Stimulated activated CD8-positive, alpha-beta memory T cell treated with anti-CD3 and anti-CD28 coated beads, Interleukin-15, amount 100 ng/mL, for 24 hours (primary cell): ENCODE measurements around the gene PLD1.

Source experiments
- DNase-seq: peaks from one replicate; pipeline ENCODE4 v3.0.0-alpha.2; 2020; ENCODE audit warnings: low read depth

The PLD1 gene

DNA sequence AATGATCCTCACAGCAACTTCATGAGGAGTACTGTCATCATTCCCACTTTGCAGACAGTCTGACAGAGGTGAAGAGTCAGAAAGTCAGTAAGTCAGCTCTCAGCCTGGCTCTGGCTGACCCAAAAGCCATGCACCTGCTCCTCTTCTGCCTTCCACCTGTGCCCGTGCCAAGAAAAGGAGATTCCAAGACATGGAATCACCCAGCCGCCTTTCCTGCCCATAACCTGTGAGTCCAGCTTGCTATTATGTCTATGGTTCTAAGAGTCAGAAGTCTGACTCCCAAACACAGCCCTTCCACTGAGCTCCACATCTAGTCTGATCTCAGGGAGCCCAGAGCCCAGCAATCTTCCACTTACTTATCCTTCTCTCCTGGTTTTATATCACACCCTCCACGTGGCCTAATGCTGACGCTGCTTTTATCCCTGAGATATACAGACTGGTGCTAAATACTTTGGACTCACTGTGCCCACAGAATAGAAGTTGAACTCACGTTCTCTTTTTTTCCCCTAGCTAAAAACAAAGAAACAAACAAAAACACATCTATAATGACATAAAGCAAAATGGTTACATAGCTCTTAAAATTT, 66.0 kb downstream of the PLD1 start:
- DNase-seq = no peak

DNA sequence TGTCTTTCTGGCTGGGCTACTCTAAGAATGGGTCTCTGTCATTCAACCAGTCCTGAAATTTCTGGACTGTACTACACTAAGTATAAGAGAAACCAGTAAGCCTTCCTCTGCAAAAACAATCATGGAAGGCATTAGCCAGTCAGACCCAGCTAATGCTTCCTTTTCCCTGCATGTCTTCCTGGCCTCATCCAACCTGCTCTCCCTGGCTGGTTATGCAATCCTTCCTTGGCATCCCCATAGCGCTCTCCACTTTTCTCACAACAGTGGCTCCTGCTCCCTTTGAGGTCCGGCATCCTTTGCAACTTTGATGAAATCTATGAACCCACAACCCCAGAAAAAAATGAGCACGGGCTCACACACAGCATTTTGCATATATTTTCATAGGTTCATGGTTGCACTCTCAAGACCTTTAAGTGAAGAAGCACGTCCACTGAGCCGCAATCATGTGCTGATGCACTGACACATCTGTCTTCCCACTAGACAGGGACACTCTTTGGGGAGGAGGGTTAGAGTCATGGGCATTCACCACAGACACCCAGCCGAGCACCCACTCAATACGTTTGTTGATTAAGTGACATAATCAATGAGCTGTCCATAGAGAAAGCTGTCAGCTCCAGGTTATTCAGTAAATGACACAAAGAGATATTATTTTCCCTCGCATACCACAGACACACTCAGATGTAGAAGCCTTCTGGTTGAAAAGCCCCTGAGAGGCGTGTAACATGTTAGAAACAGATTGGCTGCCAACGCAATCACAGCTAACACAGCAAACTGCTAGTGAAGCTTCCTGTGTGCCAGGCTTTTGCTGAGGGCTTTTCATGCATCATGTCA, 66.7 kb downstream of the PLD1 start:
- no peak for DNase-seq

DNA sequence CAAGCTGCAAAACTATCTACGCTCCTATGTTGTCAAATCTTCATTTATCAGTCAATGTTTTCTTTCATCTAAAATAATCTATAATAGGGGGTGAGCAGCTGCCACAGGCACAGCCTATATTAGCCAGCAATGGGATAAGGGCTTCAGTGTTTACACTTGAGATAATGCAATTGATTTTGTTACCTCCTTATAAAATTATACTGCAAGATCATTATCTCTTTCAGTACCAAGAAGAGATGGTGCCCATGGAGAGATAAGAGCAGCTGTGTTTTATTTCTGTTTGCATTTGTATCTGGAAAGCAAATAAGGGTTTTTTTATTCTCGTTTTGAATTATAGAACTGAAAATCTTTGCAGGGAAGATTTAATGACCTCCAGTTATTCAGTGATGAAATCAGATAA, 68.9 kb downstream of the PLD1 start:
- no peak for DNase-seq

DNA sequence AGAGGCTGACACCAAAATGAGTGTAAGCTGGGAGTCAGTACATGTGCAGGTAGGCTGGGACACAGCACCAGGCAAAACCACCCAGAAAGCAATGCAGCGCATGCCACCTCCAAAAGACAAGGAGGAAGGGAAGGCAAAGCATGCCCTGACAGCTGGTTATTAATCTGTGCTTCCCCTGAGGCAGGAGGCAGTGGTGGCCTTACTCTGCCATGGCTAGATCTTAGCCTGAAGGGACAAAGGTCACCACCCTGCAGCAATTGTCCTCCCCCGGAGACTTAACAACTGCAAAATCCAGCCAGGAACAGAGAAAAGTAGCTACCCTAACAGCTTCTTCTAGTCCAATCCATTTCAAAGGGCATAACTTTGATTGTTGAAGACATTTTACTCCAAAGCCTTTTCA, 73.7 kb downstream of the PLD1 start:
- no peak for DNase-seq

DNA sequence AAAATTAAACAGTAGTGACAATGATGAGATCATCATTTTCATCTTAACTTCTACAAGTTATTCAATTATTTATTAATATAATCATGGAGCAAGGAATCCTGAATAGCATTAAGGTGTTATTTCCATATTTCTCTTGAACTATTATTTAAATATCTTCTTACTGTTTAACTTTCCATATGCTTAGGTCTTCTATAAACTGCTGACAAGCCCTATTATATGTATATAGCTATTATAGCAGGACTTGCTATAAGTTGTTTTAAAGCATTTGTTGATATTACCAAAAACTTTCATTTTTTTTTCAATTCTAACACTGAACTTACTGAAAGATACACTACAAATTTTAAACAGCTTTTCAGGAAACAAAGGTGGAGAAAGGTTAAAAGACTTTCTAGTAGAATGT, 76.7 kb downstream of the PLD1 start:
- DNase-seq = no peak

DNA sequence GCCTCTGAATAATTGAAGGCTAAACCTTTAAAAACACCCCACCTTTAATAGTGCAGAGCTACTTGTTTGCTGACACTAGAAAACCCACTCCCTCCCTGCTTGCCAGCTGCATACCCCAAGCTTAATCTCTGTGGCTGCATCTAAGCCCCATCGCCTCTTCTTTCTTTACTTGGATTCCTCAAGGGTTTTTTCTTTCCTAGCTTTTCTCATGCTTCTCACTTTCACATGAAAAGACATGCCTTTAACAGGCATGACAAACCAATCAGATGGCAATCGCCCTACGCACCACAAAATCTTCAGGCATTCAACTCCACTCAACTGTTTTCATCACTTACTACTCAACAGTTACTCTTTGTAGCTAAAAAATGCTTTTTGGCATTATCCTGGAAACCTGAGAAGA, 77.5 kb downstream of the PLD1 start:
- no peak for DNase-seq

DNA sequence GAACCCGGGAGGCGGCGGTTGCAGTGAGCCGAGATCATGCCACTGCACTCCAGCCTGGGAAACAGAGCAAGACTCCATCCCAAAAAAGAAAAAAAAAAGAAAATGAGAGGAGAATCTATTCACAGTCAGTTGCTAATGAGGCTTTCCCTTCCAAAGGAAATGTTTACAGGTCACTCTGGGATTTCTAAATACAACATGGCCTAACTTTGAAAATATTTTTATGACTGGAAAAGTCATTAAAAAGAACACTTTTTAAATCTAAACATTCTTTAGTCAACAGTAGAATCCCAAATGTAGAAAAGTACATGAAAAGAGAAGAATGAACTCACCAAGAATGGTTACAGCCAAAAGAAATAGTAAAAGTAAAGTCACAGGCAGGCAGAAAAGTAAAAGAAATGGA, 78.6 kb downstream of the PLD1 start:
- DNase-seq = no peak

DNA sequence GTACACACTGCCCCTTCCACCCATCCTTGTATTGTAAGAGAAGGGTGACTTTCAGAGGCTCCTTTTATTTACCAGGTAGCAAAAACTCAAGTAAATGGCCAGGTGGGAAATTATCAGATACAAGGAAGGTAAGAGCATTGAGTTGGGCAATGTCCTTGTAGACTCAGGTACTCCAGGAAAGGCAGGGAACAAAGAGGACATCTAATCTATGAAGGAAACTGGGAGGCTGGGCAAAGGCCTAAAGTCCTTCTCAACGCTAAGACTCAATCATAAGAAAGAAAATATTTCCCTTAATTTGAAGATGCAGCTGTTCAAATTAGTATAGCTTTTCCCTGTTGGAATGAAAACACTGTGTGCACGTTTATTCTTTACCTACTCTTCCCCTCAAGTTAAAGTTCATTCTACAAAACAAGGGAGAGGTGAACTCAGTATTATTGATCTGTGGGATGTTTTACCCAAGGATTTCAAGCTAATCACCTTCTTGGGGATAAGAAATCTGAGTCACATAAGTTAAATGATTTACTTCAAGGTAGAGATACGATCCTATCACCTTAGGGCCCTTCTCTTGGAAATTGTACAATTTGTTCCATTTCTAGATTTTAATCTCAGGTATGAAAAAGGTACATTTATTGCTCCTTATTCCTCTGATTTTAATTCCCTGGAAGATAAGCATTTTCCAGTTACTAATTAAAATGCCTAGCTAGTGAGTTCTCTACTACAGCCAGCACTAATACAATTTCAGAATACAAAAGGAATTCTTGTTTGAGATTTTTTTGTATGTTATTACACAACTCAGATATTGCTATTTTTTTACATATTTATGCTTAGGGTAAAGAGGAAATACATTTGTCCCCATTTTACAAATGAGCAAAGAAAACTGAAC, 80.6 kb downstream of the PLD1 start:
- DNase-seq = no peak

DNA sequence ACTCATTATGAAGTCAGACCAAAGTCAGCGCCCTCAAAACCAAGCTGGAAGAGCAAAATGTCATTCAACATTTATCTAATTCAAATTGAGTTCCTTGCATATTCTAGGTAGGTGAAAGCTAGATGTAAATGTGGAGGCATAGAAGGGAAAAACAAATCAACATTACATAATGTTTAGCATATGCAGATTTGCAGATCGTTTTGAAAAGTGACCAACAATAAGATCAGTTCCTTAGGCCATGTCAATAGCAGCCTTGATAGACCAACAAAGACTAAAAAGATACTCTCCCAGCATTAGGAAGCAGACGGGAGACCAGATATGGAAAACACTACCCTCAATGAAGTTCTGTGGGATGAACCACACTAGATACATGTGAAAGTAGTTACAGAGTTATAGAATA, 83.0 kb downstream of the PLD1 start:
- DNase-seq = no peak

DNA sequence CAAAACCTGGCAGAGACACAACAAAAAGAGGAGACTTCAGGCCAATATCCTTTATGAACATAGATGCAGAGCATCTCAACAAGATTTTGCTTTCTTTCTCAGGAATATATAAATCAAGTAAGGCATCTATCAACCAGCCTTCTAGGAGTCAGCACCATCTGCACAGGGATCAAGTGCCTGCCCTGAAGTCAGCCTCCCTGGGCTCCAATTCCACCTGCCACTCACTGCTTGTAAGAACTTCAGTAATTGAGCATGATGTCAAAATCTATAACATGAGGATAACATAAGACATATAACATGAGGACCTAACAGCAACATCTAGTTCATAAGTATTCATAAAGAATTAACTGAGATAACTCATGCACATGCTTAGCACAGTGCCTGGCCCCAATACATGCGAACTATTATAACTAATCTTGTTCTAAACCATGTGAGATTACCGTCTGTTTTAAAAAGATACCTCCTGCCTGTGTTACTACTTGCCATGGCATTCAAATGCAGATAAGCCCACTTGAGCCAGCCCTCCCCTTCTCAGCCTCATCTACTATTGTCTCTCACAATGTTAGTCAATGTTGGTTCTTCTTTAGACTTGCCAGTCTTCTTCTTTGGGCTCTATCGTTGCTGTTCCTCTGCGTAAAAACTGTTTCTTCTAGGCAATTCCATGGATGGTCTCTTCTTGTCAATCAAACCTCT, 91.6 kb downstream of the PLD1 start:
- DNase-seq = no peak

DNA sequence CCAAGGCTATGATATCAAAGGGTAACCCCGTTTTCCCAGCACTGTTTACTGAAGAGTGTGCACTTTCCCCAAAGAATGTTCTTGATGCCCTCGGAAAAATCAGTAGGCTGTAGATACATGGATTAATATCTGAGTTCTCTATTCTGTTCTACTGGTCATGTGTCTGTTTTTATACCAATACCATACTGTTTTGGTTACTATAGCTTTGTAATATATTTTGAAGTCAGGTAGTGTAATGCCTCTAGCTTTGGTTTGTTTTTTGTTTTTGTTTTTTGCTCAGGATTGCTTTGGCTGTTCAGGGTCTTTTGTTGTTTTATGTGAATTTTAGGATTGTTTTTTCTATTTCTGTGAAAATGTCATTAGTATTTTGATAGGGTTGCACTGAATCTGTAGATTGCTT, 95.1 kb downstream of the PLD1 start:
- no peak for DNase-seq

DNA sequence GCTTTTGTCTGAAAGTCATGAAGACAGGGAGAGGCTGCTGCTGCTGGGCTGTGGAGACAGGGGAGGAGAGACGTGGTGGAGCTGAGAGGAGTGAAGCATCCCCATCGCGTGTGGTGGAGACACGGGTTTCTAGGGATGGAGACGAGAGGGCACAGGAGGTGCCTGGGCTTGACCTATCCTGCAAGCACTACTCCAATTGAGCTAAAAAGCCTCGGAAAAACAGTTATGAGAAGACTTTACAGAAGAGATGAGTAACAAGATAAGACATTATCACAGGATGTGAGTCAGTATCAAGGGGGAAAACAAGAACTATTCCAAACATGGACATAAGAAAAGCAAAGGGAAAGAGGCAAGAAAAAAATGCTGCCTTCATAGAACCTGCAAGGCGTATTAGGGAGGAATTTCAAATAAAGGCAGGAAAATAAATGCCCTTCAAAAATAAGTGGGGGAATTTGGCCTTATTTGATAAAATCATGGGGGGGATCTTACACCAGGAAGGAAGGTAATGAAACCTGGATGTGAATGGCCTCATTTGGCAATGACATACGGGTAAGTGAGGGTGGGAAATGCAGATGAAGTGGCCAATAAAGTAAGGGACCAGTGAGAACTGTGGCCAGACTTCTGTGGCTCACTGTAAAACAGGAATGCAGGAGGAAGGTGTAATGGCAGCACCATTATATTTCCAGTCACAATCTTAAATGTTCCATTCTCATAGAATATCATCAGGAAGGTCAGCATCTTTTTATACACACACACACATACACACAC, 97.9 kb downstream of the PLD1 start:
- DNase-seq = no peak

DNA sequence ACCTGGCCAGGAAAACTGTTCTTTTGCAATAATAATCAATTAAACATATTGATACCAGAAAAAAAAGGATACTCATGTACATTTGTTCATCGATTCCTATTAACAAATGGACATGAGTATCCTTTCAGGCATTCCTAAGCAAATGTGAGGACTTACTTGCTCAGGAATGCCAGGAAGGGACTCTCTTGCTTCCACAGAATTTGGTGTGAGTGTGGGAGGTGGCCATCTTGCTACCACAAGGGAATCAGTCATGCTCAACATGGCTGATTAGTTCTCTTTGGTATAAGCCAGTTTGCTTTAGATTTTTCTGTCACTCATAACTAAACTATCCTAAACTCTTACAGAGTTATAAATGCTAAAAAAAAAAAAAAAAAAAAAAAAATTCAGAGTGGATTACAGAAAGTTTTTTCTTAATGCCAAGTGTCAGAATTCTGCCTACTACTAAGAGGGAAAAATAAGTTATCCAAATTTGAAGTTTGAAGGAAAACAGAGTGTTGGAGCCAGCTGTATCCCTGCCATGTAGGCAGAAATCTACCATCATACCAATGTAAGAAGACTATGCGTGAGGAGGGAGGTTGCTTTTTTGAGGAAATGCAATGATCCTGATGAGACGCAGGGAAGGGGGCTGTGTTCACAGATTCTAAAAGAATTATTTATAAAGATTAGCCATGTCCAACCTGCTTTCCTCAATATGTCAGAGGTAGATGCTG, 98.7 kb downstream of the PLD1 start:
- DNase-seq = no peak

DNA sequence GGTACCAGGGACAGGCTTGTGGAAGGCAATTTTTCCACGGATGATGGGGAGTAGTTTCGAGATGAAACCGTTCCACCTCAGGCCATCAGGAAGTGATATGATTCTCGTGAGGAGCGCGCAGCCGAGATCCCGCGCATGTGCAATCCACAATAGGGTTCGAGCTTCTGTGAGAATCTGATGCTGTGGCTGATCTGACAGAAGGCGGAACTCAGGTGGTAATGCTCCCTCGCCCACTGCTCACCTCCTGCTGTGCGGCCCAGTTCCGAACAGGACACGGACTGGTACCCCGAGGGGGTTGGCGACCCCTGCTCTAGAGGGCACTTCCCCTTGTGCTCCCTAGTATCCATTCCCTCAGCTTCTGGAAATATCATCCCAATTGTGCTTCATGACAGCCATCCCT, 99.9 kb downstream of the PLD1 start:
- no peak for DNase-seq

DNA sequence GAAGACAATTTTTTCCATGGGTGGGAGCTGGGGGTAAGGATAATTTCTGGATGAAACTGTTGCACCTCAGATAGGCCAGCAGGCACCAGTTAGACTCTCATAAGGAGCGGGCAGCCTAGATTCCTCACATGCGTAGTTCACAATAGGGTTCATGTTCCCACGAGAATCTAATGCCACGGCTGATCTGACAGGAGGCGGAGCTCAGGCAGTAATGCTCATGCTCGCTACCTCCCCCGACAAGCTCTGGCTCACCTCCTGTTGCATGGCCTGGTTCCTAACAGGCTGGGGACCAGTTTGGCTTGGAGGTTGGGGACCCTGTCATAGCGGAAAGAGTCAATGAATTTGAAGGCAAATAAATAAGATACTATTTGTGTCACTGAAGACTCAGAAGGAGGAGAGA, 105.5 kb downstream of the PLD1 start:
- no peak for DNase-seq

DNA sequence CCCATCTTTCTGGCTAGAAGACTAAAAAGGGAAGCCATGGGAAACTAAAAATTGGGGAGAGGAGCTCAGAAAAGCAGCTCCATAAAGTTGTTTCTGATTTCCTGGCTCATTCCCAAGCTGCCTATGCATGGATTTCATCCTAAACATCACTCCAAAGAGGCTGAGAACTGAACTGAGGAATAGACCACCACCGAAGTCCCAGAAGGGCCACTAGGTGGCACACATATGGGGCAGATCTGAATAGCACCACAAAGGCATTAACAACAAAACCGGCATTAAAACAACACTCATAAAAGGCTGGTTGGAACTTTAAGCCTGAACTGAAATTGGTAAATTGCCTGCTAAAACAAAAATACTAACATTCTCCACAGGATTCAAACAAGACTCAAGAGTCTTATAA, 106.3 kb downstream of the PLD1 start:
- no peak for DNase-seq

DNA sequence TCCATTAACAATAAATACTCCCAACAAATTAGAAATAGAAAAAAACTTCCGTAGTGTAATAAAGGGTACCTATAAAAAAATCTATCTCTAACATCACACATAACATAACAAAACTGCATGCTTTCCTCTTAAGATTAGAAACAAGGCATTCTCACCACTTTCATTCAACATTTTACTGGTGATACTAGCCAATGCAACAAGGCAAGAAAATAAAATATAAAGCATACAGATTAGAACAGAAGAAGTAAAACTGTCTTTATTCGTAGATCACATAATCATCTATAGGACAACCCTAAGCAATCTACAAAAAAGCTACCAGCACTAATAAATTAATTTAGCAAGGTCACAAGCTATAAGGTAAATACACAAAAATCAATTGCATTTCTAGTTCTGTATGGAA, 107.1 kb downstream of the PLD1 start:
- DNase-seq = no peak

DNA sequence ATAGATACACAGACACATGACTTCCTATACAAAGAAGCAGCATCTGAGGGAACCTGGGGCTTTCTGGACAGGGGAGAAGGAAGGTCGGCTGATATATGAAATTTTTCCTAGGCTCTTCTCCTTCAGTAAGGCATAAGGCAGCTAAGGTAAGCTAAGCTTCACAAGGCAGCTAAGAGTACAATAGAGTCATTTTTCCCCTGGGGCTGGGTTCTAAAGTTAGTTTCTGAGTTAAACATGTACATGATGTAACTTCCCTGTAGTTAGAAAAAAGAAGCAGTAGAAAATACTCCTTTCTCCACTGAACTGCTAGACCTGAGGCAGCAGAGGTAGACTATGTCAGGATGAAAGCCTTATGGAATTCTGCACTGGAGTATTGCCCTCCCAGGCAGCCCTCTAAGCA, 109.6 kb downstream of the PLD1 start:
- no peak for DNase-seq

DNA sequence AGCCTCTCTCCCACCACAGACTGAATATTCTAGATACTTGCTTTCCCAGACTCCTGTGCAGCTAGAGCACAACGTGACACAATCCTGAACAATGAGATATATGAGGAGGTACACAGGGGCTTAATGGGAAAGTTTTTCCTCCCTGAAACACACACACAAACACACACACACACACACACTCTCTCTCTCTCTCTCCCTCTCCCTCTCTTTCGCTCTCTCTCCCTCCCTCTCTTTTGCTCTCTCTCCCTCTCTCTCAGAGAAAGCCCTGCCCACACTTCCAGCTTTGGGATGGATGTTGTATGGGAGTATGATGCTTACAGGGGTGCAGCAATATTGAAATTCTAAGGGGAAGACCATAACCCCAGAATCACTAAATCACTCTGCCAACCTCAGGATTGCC, 110.1 kb downstream of the PLD1 start:
- no peak for DNase-seq

DNA sequence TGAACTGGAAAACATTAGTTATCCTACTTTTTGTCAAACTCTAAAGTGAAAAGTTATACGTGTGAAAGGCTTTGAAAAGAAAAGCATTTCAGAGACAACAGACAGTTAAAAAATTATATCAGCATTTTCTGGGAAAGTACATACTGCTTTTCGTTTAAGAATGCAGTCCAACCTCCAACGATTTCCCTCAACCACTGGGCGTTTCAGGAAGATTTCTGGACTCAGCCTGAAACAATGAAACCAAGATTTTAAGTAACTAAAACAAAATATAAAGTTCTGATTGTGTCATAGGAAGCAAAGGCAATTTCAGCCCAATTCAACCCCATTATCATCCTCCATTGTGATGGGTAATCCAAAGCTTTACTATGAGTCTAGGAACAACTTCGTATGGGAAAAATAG, 110.7 kb downstream of the PLD1 start:
- no peak for DNase-seq

DNA sequence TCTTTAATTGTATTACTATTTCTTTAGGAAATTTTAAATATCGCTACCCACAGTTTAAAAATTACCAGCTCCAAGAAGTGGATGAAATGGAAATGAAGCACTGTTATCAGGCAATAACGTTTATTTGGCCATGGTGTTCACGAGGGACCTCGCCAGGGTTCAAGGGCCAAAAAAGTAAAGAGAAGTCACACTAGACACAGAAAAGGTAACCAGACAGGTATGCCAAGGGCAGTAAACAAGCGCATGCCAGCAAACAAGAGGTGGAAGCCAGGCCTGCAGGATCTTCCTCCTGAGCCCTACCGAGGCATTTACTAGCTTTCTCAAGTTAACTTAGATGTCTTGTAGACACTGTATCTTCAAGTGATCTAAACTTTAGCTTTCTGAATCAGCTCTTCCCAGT, 113.5 kb downstream of the PLD1 start:
- DNase-seq = no peak
